ENCODE data around the gene FAM89B. TPM values are rescaled to one million over a fixed set of nuclear protein-coding genes. Genes with fewer than 3 reads are reported as not detected.

The FAM89B gene
- total and polyA plus RNA-seq, 2 of the 8 experiments (the other 6 are each of a cell fraction or from before 2014, with no cell fraction given): 15.8 to 32.4 TPM

- H2BK5ac ChIP-seq (ENCODE audit: low read depth, low read length): no peak overlapping the region
- no peaks in the 10 kb centered on the region for H3K36me3 ChIP-seq (ENCODE audit: control insufficient read depth in 2 of 4, insufficient read depth in 4 of 4, low read length in 3 of 4)
- peak overlapping the region in 1 of 4 experiments; percentile 91; a peak in 2 of 8 replicates for H3K4me3 ChIP-seq (ENCODE audit: extremely low read depth in 1 of 4, insufficient read depth in 2 of 4, low read depth in 3 of 4, low read length in 4 of 4)
- H2BK120ac ChIP-seq (replicated peaks; ENCODE audit: low read depth, low read length): no peak overlapping the region
- ChIA-PET CTCF (ENCODE audit: partially characterized antibody) (interaction anchor here (1.0 to 16.3 kb wide), 11 partner anchors 13 to 74 kb away, joined by 3 to 284 read pairs (median 19); partner anchors contain the start of genes KCNK7, LTBP3, PCNX3 and SCYL1), POLR2A (ENCODE audit: partially characterized antibody) (interaction anchor here (0.7 to 3.4 kb wide), 10 partner anchors 12 to 74 kb away, joined by 3 to 25 read pairs (median 8); partner anchors contain the start of gene MAP3K11)
- H3K4me2 ChIP-seq (ENCODE audit: insufficient read depth in 1 of 2, low read depth in 2 of 2, low read length in 2 of 2): peak overlapping the region; percentile 72 to 80; a peak in 3 of 4 replicates
- peaks cover 13 to 38% (median 22%) of the 10 kb centered on the region in 4 experiments for H3K4me1 ChIP-seq (replicated peaks in 1 of 4; ENCODE audit: control insufficient read depth in 3 of 4, insufficient read depth in 4 of 4, low read length in 3 of 4)
- DNase-seq (ENCODE audit: low read depth in 1 of 2, low spot score in 2 of 2) (no peak), FAIRE-seq (no peak)
- H2BK12ac ChIP-seq (ENCODE audit: low read depth, low read length): no peak overlapping the region
- no peak overlapping the region for H3K14ac ChIP-seq (ENCODE audit: insufficient read length)
- peaks cover 14% of the 10 kb centered on the region; the same call in 1 of the 2 replicates for H3K23me2 ChIP-seq (ENCODE audit: low read depth, low read length)
- H3K23ac ChIP-seq (ENCODE audit: insufficient read length): no peak overlapping the region
- H4K8ac ChIP-seq (ENCODE audit: extremely low read depth, insufficient read depth, low read length): peak overlapping the region; percentile 29; the same call in 1 of the 2 replicates
- no peak overlapping the region for H2AFZ ChIP-seq (ENCODE audit: low read length)
- H4K5ac ChIP-seq (ENCODE audit: insufficient read length, low read depth, low read length): no peak overlapping the region
- H3K79me2 ChIP-seq (ENCODE audit: control insufficient read depth in 1 of 2, insufficient read depth in 2 of 2, low read length in 2 of 2): peaks cover 0 to 11% of the 10 kb centered on the region in 2 experiments; a peak in 1 of 4 replicates
- H3K79me1 ChIP-seq (ENCODE audit: low read depth, low read length): peaks cover 2% of the 10 kb centered on the region; the same call in 1 of the 2 replicates
- WGBS, 2 experiments (ENCODE audit: extremely low coverage in 1 of 2, insufficient coverage in 1 of 2, insufficient read length in 1 of 2, insufficient replicate concordance in 2 of 2, low coverage in 1 of 2, low lambda C conversion rate in 2 of 2, missing lambda C conversion rate in 1 of 2): 87% methylated on average over 18 of the region's 22 CpGs; no CpG with 5 or more reads in 1 of the 2 experiments
- H4K20me1 ChIP-seq (replicated peaks in 1 of 2; ENCODE audit: control insufficient read depth in 1 of 2, insufficient read depth in 2 of 2, low read length in 2 of 2): peaks cover 15 to 21% of the 10 kb centered on the region in 2 experiments
- H3K18ac ChIP-seq (ENCODE audit: extremely low read depth, low read length): no peak overlapping the region
- no peak overlapping the region for H2AK5ac ChIP-seq (ENCODE audit: low read depth, low read length)
- no peak overlapping the region for H2BK15ac ChIP-seq (ENCODE audit: low read length)
- H3K56ac ChIP-seq (replicated peaks; ENCODE audit: insufficient read length, low read depth, low read length): no peak overlapping the region
- peaks cover 8 to 39% (median 28%) of the 10 kb centered on the region in 4 experiments for H3K27me3 ChIP-seq (replicated peaks in 1 of 4; ENCODE audit: control insufficient read depth in 3 of 4, extremely low read depth in 1 of 4, insufficient read depth in 3 of 4, low read length in 3 of 4)
- no peak overlapping the region for H3K9ac ChIP-seq (replicated peaks in 1 of 4; ENCODE audit: extremely low read depth in 1 of 4, low read depth in 3 of 4, low read length in 3 of 4)
- H3K9me3 ChIP-seq (ENCODE audit: insufficient read depth in 2 of 2, low read depth in 1 of 2, low read length in 1 of 2): no peaks in the 10 kb centered on the region
- H4K91ac ChIP-seq (replicated peaks; ENCODE audit: insufficient read length, low read length): no peak overlapping the region
- H3K4ac ChIP-seq (replicated peaks; ENCODE audit: insufficient read length, low read depth, low read length): no peak overlapping the region
- no peak overlapping the region for H2BK20ac ChIP-seq (ENCODE audit: low read length)
- no peak overlapping the region for H3K27ac ChIP-seq (ENCODE audit: low read depth, low read length)
- TF ChIP-seq JUND (IDR thresholded peaks at IDR 0.05; ENCODE audit: low read length) (no peak), SP4 (IDR thresholded peaks at IDR 0.05; ENCODE audit: low read length) (no peak), CEBPB (IDR thresholded peaks at IDR 0.05; ENCODE audit: low read depth, low read length) (no peak), RXRA (IDR thresholded peaks at IDR 0.05; ENCODE audit: insufficient read depth, low read depth, low read length) (no peak), RBBP5 (IDR thresholded peaks at IDR 0.05; ENCODE audit: borderline replicate concordance, low read depth, low read length) (no peak), SIX5 (IDR thresholded peaks at IDR 0.05; ENCODE audit: low read depth, low read length) (no peak), SAP30 (IDR thresholded peaks at IDR 0.05; ENCODE audit: insufficient read depth, insufficient replicate concordance, low read length) (no peak), ATF3 (IDR thresholded peaks at IDR 0.05; ENCODE audit: insufficient read depth, low read depth, low read length) (no peak), EZH2 (IDR thresholded peaks at IDR 0.05; ENCODE audit: low read depth, low read length, severe bottlenecking) (no peak), BRCA1 (IDR thresholded peaks at IDR 0.05; ENCODE audit: low read depth, low read length) (no peak)
Observed at GRCh38 chr11:65573391-65574079, 1.2 kb downstream of the FAM89B start.

All from H1 (cell line).